GM21528 (cell line): ENCODE measurements around the gene UMOD.

Experiments
- ATAC-seq: cut with Tn5 transposase; IDR thresholded peaks from one replicate; pipeline ENCODE4 v1.9.1; 2021; ENCODE audit warnings: mild to moderate bottlenecking, moderate library complexity; ENCODE audit not compliant: unreplicated experiment, low FRiP score

The UMOD gene

GRCh38 chr16:20352615-20353014, at the start of gene UMOD:
Gene UMOD, minus strand, starts transcription at chr16:20352715. Its CDS starts 1,978 bp downstream, at chr16:20350737.
- ATAC-seq, result no peak

- ATAC-seq, result no peak
Measured at GRCh38 chr16:20401475-20402016, 49.0 kb upstream of the UMOD start.

- ATAC-seq, result no peak
Measured at GRCh38 chr16:20401066-20401465, 48.6 kb upstream of the UMOD start.

GRCh38 chr16:20399185-20399584, 46.7 kb upstream of the UMOD start:
- ATAC-seq, result no peak

- ATAC-seq, result no peak
Measured at GRCh38 chr16:20398603-20399002, 46.1 kb upstream of the UMOD start.

GRCh38 chr16:20397468-20398074, 45.1 kb upstream of the UMOD start:
- no peak for ATAC-seq

- no peak for ATAC-seq
Measured at GRCh38 chr16:20396846-20397467, 44.4 kb upstream of the UMOD start.

- ATAC-seq, result no peak
Measured at GRCh38 chr16:20395946-20396345, 43.4 kb upstream of the UMOD start.

- ATAC-seq, result no peak
Measured at GRCh38 chr16:20393801-20394577, 41.5 kb upstream of the UMOD start.

- ATAC-seq, result no peak
Measured at GRCh38 chr16:20391045-20391444, 38.5 kb upstream of the UMOD start.

- ATAC-seq, result no peak
Measured at GRCh38 chr16:20388854-20389253, 36.3 kb upstream of the UMOD start.

GRCh38 chr16:20387978-20388377, 35.5 kb upstream of the UMOD start:
- no peak for ATAC-seq

GRCh38 chr16:20385844-20386832, 33.6 kb upstream of the UMOD start:
- ATAC-seq, result no peak

- no peak for ATAC-seq
Measured at GRCh38 chr16:20383106-20384029, 30.9 kb upstream of the UMOD start.

- no peak for ATAC-seq
Measured at GRCh38 chr16:20382202-20382948, 29.9 kb upstream of the UMOD start.

GRCh38 chr16:20380782-20381181, 28.3 kb upstream of the UMOD start:
- no peak for ATAC-seq

- no peak for ATAC-seq
Measured at GRCh38 chr16:20377181-20377580, 24.7 kb upstream of the UMOD start.

- no peak for ATAC-seq
Measured at GRCh38 chr16:20372701-20373100, 20.2 kb upstream of the UMOD start.
